ENCODE measurements around the gene FAM118A.
"Not testable (repeated sequence)": the region's sequence is repeated elsewhere in the genome, so short reads cannot be mapped to it uniquely, and the experiment has no call there.

The FAM118A gene

DNA sequence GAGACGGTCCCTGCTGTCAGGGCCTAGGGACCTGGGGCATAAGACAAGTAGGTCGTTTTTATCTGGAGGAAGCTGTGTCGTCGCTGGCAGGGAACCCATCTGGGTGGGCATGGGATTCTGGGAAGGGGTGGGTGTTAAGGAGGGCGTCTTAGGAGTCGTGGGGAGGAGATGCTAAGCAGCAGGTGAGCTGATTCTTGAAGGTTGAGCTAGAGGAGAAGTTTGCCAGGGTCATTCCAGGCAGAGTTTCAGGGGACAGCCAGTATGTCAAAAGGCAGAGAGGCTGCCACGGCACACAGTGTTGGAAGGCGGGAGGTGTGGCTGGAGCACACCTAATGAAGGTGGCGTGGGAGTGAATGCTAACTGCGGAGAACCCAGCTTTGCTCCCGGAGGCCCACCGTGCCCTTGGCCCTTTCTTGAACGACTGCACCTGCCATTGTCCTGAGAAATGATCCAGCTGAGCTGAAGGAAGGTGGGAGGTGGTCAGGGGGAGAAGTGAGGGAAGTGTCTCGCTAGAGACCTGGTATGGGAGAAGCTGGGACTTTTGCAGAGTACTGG lies 1.3 kb downstream of the FAM118A start:
- DNase-seq, result no peak

DNA sequence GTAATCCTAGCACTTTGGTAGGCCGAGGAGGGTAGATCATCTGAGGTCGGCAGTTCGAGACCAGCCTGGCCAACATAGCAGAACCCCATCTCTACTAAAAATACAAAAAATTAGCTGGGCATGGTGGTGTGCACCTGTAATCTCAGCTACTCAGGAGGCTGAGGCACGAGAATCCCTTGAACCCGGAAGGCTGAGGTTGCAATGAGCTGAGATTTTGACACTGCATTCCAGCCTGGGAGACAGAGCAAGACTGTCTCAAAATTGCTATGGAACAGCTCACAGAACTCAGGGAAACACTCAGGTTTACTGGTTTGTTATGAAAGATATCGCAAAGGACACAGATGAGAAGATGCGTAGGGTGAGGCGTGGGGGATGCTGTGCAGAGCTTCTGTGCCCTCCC lies 2.7 kb downstream of the FAM118A start:
- no peak for DNase-seq

DNA sequence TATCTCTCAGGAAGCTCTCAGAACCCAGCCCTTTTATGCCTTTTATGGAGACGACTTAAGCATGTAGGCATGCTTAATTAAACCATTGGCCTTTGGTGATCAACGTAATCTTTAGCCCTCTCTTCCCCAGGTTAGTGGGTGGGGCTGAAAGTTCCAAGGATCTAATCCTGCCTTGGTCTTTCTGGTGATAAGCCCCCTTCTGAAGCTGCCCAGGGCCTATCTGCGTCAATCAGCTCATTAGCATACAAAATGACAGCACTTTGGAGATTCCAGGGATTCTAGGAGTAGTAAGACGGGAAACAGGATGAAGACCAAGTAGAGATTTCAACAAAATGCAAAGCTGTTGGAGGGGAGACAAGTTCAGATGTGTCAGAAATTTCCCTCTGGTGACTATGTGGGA lies 3.1 kb downstream of the FAM118A start:
- DNase-seq, result no peak

DNA sequence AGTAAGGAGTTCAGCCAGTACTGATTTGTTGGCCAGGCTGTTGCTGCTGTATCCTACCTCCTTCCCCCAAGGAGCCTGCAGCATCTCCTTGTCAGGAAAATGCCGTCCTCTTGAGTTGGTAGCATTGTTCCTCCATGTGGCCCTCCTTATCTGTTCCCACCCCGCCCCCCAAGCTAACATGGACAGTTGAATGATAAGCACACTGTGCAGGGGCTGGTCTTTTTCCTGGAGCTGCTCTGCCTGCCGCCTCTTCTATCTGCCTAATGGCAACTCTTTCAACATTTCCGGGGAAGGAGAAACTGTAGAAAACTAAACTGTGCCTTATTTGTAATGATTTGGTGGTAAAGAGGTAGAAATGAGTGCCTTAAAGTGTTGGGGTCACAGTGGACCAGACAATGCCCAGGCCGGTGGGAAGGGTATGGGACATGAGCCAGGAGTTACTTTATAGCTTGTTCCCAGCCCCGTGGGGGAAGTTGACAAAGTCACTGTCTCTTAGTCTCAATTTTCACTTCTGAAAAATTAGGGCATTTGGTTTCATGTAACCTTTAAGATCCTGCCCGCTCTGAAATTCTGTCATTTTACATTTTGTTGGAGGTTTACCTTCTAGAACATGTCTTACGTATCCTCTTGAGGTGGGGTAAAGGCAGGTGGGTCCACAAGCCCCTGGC lies 4.5 kb downstream of the FAM118A start:
- DNase-seq, result no peak

DNA sequence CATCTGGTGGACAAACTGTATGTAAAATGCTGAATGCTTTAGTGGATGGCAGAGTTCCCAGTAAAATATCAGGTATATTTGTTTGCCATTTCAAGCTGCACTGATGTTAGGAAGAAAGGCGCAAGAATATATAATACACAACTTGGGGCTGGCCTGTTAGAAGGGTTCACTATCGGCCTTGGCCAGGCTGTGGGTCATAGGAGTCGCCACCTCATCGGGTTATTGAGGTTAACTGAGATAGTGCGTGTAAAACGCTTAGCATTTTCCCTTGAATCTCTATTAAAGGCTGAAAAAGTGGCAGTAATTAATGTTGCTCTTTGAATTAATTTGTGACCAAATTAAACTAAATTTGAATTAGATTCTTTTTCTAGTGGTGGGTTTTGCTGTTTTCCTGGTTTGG lies 5.1 kb downstream of the FAM118A start:
- DNase-seq, result no peak

DNA sequence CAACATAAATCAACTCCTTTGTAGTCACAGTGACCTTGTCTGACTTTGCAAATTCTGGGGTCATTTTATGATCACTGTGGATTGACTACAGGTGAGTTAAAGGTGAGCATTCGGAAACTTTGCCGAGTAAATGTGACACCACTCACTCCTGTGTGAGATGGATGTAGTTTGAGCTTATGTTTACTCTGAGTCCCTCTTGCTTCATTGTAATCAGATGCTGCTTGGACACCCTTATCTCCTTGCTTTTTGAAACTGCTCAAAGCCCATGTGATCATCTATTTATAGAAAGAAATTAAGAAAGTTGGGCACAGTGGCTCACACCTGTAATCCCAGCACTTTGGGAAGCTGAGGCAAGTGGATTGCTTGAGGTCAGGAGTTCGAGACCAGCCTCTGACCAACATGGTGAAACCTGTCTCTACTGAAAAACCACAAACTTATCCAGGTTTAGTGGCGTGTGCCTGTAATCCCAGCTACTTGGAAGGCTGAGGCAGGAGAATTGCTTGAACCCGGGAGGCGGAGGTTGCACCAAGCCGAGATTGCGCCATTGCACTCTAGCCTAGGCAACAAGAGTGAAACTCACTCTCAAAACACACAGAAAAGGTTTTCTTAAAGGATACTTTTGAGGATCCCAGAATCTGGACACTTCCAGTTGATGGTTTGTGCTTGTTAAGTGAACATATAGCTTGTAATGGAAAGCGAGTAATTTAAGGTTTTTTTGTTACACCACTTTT lies 7.2 kb downstream of the FAM118A start:
- DNase-seq, result no peak

DNA sequence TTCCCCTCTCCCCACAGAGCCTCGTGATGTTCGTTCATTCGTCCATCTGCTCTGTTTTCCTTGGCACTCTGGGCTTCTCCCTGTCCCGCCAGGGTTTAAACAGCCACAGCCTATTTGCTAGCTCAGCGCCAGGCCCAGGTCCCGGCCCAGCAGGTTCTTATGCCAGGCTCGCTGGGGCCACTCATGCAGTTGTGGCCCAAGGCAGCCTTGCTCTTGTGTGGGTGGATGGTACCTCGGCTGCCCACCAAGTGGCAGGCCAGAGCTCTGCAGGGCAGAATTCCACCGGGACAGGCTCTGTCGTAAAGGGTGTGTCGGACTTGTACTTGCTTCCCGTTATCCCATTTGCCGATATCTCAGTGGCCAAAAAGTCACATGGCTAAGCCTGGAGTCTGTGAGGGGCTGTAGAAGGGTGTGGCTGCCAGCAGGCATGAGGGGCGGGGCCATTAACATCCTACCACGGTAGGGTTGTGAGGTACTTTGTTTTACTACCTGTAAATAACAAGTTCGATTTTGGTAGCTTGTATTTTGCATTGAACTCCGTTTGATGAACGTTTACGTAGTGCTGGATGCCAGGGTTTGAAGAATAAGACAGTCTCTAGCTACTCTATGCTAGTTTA lies 7.9 kb downstream of the FAM118A start:
- DNase-seq, result no peak

DNA sequence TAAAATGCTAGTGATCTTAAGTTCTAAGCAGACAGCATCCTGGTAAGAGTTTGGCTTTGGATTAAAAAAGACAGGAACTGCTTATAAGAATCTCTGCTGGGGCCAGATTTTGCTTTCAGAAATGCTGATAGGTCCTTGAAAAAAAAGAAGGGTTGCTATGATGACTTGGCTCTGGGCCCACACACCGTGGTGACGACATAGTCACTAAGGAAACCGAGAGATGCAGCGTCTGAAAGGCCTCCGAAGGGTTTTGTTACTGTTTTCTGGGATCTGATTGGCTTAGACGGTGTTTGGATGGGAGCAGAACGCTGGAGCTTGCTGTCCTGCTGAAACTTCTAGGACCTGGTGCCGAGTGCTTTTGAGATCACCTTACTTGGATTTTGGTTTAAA lies 8.4 kb downstream of the FAM118A start:
- peak in 1 of 2 donors; percentile 54 for DNase-seq

DNA sequence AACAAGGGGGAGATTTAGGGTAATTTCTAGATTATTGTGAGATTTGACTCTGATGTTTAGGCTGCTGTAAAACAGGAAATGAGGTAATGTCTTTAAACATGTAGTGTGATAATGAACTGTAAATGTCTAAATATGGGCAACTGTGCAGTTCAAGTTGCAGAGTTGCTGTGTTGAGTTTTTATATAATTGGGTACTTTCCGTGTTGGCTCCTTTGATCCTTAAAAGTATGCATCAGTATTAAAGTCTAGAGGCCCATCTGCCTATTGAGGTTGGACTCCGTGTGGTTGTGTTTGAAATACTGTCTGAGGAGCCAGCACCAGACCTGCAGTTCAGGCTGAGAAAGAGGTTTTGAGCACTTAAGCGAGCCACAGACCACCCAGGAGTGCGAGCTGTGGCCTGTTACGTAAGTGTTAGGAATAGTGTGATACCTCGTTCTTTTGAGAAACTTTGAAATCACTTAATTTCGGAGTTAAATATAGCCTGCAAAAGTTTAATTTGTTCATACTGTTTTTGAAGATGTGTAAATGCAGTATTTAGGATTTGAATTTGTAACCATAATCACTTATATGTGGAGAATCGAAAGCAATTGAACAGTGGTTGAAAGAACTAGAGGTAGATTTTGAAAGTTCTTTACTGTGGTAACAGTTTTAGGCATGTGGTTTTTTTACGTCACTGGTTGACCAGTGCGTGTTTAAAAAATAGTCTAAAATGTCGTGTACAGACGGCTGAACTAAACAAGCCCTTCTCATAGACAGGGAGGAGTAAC lies 9.0 kb downstream of the FAM118A start:
- DNase-seq, result no peak

DNA sequence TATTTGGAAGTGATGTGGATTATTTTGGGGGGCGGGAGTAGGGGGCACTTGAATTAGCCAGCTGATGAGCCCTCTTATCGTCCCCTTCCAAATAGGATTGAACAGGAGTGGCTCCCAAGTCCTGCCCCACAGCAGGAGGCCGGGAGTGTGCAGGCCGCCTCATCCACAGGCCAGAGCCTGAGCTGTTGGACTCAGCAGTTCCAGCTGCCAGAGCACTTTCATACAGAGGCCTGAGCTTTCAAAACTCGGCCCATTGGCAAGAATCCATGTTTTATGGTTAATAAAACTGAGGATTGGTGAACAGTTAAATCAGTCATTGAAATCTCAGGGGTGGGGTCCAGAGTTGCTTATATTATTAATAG lies 9.6 kb downstream of the FAM118A start:
- DNase-seq, result no peak

DNA sequence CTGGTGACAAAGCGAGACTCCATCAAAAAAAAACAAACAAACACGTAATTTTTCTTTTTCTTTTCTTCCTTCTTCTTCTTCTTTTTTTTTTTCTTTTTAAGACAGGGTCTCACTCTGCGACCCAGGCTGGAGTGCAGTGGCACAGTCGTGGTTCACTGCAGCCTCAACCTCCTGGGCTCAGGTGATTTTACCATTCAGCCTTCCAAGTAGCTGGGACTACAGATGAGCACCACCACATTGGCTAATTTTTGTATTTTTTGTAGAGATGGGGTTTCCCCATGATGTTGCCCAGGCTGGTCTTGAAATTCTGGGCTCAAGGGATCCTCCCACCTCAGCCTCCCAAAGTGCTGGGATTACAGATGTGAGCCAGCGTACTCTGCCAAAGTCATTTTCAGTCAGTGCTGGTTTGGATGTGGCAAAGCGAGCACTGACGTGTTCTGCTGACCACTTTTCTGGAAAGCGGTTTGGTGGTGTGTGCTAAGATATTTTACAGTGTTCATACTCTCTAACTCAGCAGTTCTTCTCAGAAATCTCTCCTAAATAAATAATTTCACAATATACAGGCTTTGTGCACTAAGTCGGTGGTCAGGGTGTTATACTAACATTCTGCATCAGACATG lies 10.7 kb downstream of the FAM118A start:
- DNase-seq, result no peak

DNA sequence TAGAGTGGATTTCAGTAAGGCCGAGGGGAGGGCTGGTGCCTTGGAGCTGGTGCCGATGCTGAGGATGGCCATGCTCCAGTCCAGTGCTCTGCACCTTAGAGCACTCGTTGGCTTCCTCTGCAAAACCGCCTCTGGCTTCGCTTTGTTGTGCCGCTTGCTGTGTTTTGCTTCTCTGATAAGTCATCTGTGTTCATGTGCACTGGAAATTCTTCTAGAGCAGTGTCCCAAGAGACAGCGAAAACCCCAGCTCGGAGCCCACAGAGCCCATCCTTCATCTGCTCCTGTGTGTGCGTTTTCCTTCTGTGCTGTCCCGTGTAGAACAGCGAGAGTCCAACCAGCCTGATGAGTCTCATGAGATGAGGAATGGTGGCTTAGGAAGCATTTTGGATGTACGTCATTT lies 12.1 kb downstream of the FAM118A start:
- no peak for DNase-seq

DNA sequence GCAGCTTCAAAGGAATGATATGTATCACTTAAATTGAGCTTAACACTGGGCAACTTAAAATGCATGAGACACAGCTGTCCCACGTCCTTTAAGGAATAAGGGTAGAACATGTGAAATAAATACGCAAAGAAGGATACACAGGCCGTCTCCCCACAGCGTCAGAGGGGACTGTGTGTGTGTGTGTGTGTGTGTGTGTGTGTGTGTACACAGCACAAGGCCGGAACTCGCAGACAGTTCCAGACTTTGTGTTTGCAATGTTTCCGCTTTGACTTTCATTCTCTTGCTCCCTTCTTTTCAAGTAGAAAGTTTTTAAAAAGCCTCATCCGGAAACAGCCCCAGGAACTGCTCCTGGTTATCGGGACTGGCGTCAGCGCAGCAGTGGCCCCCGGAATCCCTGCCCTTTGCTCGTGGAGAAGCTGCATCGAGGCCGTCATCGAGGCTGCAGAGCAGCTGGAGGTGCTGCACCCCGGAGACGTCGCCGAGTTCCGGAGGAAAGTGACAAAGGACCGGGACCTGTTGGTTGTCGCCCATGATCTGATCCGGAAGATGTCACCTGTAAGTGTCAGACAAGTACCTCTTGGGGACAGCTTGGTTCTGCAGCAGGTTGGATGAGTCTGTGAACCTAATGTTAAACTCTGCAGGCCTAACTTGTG lies 13.3 kb downstream of the FAM118A start:
- no peak for DNase-seq

DNA sequence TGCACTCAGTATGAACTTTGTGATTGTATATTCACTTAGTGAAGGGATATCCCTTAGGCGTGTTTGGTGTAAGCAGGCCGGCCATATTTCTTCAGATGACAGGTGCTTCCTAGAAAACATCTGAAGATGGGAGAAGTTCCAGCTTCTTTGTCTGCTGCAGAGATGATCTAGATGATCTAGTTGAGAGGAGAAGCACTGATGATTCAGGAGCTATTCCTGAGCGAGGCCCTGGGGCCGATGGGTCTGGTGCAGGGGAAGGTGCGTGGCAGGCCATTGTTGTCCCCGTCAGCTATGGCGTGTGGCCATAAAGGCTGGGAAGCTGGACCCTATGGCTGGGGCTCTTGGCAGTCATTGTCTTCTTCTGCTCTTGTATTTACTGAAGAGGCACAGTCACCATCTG lies 14.0 kb downstream of the FAM118A start:
- no peak for DNase-seq

DNA sequence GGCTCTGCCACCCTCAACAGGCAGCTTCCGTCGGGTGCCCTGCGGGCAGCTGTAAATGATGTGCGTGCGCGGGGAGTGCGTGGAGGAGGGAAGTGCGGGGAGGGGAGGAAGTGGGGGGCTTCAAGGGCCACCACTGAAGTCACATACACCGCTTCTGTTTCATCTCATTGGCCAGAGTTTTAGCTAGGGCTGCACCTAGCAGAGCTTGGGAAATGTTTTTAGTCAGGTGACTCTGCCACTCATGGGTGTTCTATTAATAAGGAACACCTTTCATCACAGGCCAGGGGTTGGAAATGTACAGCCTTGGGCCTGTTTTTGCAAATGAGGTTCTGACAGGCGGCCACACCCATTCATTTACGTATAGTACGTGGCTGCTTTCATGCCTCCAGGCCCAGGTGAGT lies 14.6 kb downstream of the FAM118A start:
- DNase-seq, result no peak

DNA sequence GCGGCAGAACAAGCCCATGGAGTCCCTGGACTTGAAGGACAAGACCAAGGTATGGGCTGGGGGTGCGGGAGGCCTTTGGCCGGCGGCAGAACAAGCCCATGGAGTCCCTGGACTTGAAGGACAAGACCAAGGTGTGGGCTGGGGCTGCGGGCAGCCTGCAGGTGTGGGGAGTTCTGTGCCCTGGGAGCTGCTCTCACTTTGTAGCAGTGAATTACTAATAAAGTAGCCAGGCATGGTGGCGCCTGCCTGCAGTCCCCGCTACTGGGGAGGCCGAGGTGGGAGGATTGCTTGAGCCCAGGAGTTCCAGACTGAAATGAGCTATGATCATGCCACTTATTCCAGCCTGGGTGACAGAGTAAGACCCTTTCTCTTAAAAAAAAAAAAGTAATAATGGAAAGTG lies 18.5 kb downstream of the FAM118A start:
- DNase-seq, result not testable (repeated sequence)

DNA sequence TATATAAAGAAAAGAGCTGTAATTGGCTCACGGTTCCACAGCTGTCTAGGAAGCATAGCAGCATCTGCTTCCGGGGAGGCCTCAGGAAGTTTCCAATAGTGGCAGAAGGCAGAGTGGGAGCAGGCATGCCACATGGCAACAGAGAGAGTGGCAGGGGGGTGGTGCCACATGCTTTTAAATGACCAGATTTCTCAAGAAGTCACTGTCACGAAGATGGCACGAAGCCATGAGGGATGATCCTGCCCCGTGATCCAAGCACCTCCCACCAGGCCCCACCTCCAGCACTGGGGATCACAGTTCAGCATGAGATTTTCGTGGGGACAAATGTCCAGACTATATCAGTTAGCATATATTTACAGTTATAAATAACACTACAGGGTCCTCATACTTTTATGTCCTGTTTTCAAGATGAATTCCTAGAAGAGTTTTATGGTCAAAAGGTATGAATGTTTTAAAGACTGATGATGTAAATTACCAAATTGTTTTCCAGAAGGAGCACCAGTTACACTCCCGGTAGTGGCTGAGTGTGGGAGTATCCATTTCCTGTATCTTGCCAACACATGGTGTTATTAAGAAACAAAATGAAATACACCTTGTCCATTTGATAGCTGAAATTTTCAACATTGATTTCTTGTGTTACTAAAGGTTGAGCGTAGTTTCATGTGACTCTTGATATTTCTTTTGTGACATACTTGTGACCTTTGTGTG lies 19.2 kb downstream of the FAM118A start:
- no peak for DNase-seq

DNA sequence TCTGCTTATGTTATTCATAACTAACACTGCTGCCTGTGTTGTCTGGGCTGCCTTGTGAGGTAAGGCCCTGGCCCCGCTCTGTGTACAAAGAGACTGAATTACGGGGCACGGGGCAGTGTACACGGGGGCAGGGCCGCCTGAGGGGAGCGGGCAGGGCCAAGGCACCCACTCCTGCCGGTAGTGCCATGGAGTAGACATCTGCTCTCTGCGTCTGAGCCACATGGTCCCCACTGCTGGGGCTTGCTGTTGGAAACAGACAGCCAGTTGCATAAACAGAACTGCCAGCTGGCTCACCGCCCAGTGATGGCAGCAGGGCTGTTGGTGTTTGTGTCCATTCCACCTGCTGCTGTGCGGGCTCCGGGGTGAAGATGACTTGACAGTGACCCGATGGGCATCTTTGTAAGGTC lies 19.8 kb downstream of the FAM118A start:
- DNase-seq, result peak; percentile 34

DNA sequence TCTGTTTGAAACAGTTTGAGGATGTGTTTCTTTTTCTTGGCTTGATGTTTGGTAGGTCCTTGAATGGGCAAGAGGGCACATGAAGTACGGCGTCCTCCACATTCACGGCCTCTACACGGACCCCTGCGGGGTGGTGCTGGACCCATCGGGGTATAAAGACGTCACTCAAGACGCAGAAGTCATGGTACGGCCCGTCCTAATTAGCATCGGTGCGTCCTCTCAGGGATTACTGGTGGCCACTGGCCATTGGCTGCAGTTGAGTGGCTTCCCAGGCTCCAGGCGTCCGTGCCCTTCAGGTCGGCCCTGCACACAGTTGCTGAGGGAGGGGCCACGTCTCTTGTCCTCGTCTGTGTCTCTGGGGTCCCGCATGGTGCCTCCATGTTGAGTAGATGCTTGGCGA lies 20.8 kb downstream of the FAM118A start:
- no peak for DNase-seq

DNA sequence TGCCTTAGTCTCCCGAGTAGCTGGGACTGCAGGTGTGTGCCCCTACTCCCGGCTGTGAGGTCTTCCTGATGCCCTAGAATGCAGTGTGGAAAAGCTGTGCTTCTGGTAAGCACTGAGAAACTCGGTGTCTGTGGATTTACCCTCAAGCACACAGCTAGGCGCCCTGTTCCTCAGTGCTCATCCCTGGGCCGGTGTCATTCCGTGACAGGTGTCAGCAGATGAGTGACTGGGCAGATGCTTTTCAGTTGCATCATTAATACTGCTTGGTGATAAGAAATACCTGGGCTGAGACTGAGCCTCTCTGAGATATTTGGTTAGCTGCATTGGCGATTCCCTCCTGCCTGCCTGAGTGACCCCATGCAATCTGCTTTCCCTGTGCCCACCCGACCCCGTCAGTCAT lies 21.8 kb downstream of the FAM118A start:
- no peak for DNase-seq

DNA sequence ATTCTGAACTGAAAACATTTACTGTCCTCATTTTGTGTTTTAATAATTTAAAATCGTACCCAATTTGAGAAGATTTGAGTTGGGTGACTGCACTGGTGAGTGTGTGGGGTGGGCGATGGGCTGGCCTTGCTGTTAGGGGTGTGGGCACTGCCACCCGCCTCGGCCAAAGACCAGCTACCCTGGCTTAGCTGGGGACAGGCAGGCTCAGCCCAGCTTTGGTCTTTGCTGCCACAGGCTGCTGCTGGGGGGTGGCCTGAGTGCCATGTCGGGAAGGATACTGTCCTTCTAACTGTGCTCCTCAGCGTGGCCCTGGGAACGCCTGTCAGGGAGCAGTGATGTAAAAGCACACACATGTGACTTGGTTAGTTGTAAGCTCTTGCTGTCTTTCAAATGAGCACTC lies 22.3 kb downstream of the FAM118A start:
- DNase-seq, result no peak

DNA sequence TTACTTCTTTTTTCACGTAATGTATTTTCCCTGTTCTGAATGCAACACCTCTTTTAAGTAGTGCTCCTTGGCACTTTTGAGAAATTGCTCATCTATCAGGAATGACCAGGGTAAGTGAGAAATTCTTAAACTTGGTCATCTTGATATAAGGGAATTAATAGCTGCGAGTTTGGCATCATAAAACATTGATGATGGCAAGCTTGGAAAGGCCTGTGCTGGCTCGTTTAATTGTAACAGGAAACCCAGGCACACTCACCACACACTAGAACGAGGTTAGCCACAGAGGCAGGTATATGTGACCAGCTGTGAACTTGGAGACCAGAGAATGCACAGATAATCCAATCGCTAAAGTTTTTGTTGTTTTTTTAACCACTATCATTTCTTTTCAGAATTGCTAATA lies 24.3 kb downstream of the FAM118A start:
- DNase-seq, result no peak

Measured in hippocampal formation (tissue), 2 donors.